ENCODE data around the gene KIF17. TPM values are rescaled to one million over a fixed set of nuclear protein-coding genes. Genes with fewer than 3 reads are reported as not detected.

KIF17 gene
- total RNA-seq, 1 experiment from 2014 or later: 5.1 TPM

DNA sequence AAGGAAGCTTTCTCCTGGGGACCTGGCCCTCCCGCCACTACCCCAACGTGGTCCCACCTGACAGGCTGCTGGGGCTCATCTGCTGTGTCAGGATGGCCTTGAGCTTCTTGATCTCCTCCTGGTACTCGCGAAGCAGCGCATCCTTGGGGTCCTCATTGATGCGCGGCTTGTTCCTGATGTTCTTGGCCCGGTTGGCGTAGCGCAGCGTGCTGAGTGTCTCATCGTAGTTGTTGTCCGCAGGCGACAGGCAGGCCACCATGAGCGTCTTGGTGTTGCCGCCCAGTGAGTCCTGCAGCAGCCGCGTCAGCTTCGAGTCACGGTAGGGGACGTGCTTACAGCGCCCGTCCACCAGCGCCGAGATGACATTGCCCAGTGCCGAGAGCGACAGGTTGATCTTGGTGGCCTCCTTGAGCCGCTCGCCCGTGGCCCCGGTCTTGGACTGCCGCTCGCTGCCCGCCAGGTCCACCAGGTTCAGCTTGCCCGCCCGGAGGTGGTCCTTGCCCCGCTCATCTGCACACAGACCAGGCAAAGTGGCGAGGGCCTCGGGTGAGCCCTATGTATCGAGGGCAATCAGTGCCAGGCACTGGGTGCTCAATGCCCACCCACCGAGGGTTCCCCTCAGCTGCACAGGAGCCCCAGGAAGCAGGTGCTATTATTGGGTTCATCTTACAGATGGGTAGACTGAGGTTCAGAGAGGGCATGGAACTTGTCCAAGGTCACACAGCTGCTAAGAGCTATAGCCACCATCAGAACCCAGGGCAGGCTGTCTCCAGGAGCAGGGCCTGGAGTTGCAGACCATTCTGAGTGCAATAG is 13.2 kb downstream of the KIF17 start:
- Histone ChIP-seq H2BK20ac (ENCODE audit: low read depth, low read length, poor library complexity, severe bottlenecking) (no peak overlapping the region), H3K14ac (ENCODE audit: insufficient read depth, low read length) (no peak overlapping the region), H4K8ac (replicated peaks; ENCODE audit: insufficient read length, low read depth, low read length) (no peak overlapping the region), H4K91ac (ENCODE audit: insufficient read length, low read depth, low read length) (no peak overlapping the region), H3K23me2 (ENCODE audit: insufficient read length, low read depth, low read length, poor library complexity, severe bottlenecking) (peaks cover 2% of the 10 kb centered on the region), H4K5ac (ENCODE audit: insufficient read length, low read depth, low read length) (no peak overlapping the region), H3K56ac (ENCODE audit: insufficient read length, low read depth, low read length) (no peak overlapping the region), H3K4me1 (ENCODE audit: insufficient read depth, low read length) (no peaks in the 10 kb centered on the region), H2BK15ac (ENCODE audit: low read depth, low read length) (no peak overlapping the region), H3K18ac (ENCODE audit: insufficient read length, low read depth, low read length) (no peak overlapping the region), H3K79me2 (ENCODE audit: insufficient read depth, low read length) (no peaks in the 10 kb centered on the region), H3K79me1 (ENCODE audit: insufficient read depth, low read depth, low read length, poor library complexity, severe bottlenecking) (no peaks in the 10 kb centered on the region), H3K27ac (ENCODE audit: insufficient read length, low read depth, low read length) (no peak overlapping the region), H3T11ph (ENCODE audit: low read length) (no peak overlapping the region), H2BK12ac (ENCODE audit: insufficient read length, low read depth, low read length) (no peak overlapping the region), H3K4ac (ENCODE audit: low read depth, low read length) (no peak overlapping the region), H3K27me3 (ENCODE audit: insufficient read depth, low read length) (no peaks in the 10 kb centered on the region), H2AFZ (ENCODE audit: low read length) (no peak overlapping the region), H2BK120ac (ENCODE audit: low read depth, low read length, poor library complexity, severe bottlenecking) (no peak overlapping the region), H3K9ac (ENCODE audit: extremely low read depth, insufficient read length, low read length) (no peak overlapping the region), H2AK5ac (ENCODE audit: insufficient read length, low read length) (no peak overlapping the region), H3K23ac (ENCODE audit: insufficient read length, low read depth, low read length) (no peak overlapping the region), H3K4me2 (ENCODE audit: insufficient read depth, insufficient read length, low read length) (no peak overlapping the region), H4K20me1 (ENCODE audit: control insufficient read depth, insufficient read depth, insufficient read length) (no peaks in the 10 kb centered on the region), H3K9me3 (ENCODE audit: control insufficient read depth, low read depth, low read length) (no peaks in the 10 kb centered on the region), H2BK5ac (ENCODE audit: insufficient read length, low read length) (no peak overlapping the region)
- DNase-seq: no peak
- Mint-ChIP-seq H3K36me3 (ENCODE audit: insufficient read depth in 1 of 3, low read depth in 3 of 3) (peaks cover 5 to 33% (median 10%) of the 10 kb centered on the region in 3 experiments; a peak in 5 of 7 replicates), H3K4me3 (no peak overlapping the region), H3K27me3 (ENCODE audit: low read depth) (peaks cover 4% of the 10 kb centered on the region; the same call in 1 of the 2 replicates), H3K4me1 (no peaks in the 10 kb centered on the region), H3K27ac (no peak overlapping the region), H3K9me3 (no peaks in the 10 kb centered on the region)
- no CpG with 5 or more reads among the region's 41 CpGs for WGBS (ENCODE audit: extremely low coverage, insufficient read length, low lambda C conversion rate)
- TF ChIP-seq, protein P1, sequence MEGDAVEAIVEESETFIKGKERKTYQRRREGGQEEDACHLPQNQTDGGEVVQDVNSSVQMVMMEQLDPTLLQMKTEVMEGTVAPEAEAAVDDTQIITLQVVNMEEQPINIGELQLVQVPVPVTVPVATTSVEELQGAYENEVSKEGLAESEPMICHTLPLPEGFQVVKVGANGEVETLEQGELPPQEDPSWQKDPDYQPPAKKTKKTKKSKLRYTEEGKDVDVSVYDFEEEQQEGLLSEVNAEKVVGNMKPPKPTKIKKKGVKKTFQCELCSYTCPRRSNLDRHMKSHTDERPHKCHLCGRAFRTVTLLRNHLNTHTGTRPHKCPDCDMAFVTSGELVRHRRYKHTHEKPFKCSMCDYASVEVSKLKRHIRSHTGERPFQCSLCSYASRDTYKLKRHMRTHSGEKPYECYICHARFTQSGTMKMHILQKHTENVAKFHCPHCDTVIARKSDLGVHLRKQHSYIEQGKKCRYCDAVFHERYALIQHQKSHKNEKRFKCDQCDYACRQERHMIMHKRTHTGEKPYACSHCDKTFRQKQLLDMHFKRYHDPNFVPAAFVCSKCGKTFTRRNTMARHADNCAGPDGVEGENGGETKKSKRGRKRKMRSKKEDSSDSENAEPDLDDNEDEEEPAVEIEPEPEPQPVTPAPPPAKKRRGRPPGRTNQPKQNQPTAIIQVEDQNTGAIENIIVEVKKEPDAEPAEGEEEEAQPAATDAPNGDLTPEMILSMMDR (conservative IDR thresholded peaks at IDR 0.05): no peak

All from H9 (cell line).